ENCODE measurements around the gene PALLD. TPM values are rescaled to one million over a fixed set of nuclear protein-coding genes. Genes with fewer than 3 reads are reported as not detected.

Gene PALLD
- total RNA-seq, 6 experiments from 2014 or later = 7.7 to 81.6 (median 24.8) TPM

DNA sequence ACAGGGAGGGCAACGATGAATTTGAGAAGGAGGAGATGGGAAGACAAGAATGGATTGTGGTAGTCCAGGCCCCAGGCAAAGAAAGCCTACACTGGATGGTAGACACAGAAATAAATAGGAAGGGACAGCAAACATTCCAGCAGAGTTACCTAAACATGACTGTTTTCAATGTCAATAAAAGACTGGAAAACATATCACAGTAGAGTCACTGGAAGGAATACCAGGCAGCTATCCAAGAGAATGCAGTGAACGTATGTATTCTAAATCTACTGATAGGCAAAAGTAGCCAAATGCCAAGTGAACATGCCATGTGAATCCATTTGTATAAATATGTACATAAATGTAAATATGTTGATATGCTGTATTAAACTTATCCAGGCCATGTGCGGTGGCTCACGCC lies 183.0 kb downstream of the PALLD start:
- Histone ChIP-seq H3K4me1 (no peaks in the 10 kb centered on the region), H3K36me3 (no peaks in the 10 kb centered on the region), H3K4me3 (no peak overlapping the region), H3K27ac (no peak overlapping the region), H3K9me3 (no peaks in the 10 kb centered on the region), H3K27me3 (no peaks in the 10 kb centered on the region)
- intact Hi-C loops (cut with DNase I) = no loop called here
- TF ChIP-seq, protein P1, sequence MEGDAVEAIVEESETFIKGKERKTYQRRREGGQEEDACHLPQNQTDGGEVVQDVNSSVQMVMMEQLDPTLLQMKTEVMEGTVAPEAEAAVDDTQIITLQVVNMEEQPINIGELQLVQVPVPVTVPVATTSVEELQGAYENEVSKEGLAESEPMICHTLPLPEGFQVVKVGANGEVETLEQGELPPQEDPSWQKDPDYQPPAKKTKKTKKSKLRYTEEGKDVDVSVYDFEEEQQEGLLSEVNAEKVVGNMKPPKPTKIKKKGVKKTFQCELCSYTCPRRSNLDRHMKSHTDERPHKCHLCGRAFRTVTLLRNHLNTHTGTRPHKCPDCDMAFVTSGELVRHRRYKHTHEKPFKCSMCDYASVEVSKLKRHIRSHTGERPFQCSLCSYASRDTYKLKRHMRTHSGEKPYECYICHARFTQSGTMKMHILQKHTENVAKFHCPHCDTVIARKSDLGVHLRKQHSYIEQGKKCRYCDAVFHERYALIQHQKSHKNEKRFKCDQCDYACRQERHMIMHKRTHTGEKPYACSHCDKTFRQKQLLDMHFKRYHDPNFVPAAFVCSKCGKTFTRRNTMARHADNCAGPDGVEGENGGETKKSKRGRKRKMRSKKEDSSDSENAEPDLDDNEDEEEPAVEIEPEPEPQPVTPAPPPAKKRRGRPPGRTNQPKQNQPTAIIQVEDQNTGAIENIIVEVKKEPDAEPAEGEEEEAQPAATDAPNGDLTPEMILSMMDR (IDR thresholded peaks at IDR 0.05) = no peak
- DNase-seq (no peak), ATAC-seq (peak in 2 of 4 donors; percentile 49 to 89)
- 63% methylated on average over 2 of the region's 4 CpGs for WGBS (ENCODE audit: insufficient coverage, low coverage, low lambda C conversion rate, missing lambda C conversion rate)

DNA sequence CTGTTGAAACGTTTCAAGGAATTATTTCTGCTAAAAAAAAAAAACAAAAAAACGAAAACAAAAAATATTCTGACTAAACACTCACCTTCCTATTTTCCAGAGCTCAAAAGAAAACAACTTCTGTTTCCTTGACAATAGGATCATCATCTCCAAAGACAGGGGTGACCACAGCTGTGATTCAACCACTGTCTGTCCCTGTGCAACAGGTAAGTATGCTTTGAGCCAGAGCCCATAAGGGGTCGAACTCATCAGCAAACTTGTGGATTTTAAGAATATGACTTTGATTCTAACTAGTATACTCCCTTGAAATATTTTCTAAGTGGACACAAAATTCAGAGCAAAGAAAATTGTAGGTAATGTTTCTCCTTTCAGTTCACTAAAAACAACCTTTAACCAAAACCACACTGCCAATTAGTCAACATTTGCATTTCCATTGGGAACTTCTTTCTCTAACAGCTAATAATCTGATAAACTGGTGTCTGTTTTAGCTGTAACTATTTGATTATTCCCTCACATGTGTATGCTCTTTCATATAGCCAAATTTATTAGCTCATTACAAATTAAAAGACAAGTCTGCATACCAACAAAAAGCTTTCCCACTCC lies 186.1 kb downstream of the PALLD start:
- TF ChIP-seq POLR2A (IDR thresholded peaks at IDR 0.05) = no peak
- TF ChIP-seq, protein P1 (IDR thresholded peaks at IDR 0.05) = no peak
- Histone ChIP-seq H3K27me3 (no peaks in the 10 kb centered on the region), H3K27ac (no peak overlapping the region), H3K36me3 (no peaks in the 10 kb centered on the region), H3K4me3 (no peak overlapping the region), H3K4me1 (no peaks in the 10 kb centered on the region), H3K9me3 (no peaks in the 10 kb centered on the region)
- DNase-seq (no peak), ATAC-seq (no peak)
- intact Hi-C loops (cut with DNase I) = no loop called here
- 69% methylated on average over 3 of the region's 3 CpGs for WGBS (ENCODE audit: insufficient coverage, low coverage, low lambda C conversion rate, missing lambda C conversion rate)

DNA sequence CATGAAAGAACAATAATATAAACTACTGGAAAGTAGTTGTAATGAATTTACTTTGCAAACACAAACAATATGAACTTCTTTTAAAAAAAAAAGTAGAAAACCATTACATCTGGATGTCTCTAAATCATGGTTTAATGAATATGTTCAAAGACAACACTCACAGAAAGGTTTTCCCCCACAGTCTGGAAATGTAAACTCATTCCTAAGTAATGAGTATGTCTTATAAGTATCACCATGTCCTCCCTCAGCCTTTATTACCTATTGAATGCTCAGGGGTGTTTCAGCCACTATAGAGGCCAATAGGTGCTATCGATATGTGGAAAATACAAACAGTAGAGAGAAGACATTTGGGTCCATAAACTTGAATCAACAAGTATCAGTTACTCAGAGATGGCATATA lies 186.7 kb downstream of the PALLD start:
- Histone ChIP-seq H3K4me1 (no peaks in the 10 kb centered on the region), H3K9me3 (no peaks in the 10 kb centered on the region), H3K27me3 (no peaks in the 10 kb centered on the region), H3K36me3 (no peaks in the 10 kb centered on the region), H3K4me3 (no peak overlapping the region), H3K27ac (no peak overlapping the region)
- ATAC-seq (no peak), DNase-seq (no peak)
- TF ChIP-seq POLR2A (IDR thresholded peaks at IDR 0.05) = no peak
- TF ChIP-seq, protein P1 (IDR thresholded peaks at IDR 0.05) = no peak
- intact Hi-C loops (cut with DNase I) = no loop called here
- WGBS (ENCODE audit: insufficient coverage, low coverage, low lambda C conversion rate, missing lambda C conversion rate) = 89% methylated on average over 1 of the region's 1 CpG

DNA sequence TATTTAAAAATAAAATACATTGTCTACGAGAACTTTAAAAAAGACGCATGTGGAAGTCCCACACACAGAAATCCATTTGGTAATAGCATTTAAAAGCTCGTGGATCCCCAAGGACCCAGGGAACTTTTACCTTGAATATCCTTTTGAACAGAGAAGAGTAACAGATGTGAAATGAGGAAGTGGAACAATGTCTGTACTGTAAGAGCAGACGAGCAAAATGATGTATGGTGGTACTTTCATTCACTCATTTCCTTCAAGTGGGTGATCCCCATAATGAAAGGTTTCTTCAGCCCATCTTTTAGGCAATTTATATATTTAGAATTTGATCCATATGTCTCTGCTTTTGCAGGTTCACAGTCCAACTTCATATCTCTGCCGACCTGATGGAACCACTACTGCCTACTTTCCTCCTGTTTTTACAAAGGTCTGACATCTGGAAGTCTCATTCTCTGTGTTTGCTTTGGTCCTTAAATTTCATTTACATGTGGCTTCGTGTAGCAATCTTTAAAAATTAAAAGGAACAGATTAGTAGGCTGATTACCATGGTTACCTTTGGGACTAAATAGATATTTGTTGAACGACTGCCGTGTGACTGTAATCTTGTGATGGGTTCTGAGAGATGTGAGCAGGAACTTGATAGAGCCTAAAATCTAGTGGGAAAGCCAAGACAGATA lies 188.4 kb downstream of the PALLD start:
- no peak for DNase-seq
- Histone ChIP-seq H3K4me1 (no peaks in the 10 kb centered on the region), H3K27ac (no peak overlapping the region), H3K4me3 (no peak overlapping the region), H3K27me3 (no peaks in the 10 kb centered on the region), H3K36me3 (no peaks in the 10 kb centered on the region), H3K9me3 (no peaks in the 10 kb centered on the region)
- ATAC-seq = no peak
- 71% methylated on average over 8 of the region's 8 CpGs for WGBS (ENCODE audit: insufficient coverage, low coverage, low lambda C conversion rate, missing lambda C conversion rate)
- TF ChIP-seq, protein P1 (IDR thresholded peaks at IDR 0.05) = no peak
- TF ChIP-seq POLR2A (IDR thresholded peaks at IDR 0.05) = no peak
- intact Hi-C loops (cut with DNase I) = no loop called here

Measured in right lobe of liver (tissue), 6 donors.